Heart left ventricle (tissue), 13 donors: Measurements from ENCODE around the gene GPR68.

Source experiments
- CTCF ChIP-seq, 12 donors: fragments of 200-600 bp; sonication (generic) in 4 of 12; IDR thresholded peaks; one replicate each; pipeline versions ENCODE4 v1.5.0 to v1.8.0; 2018 to 2022; ENCODE audit warnings: antibody characterized with exemption in 12 of 12, mild to moderate bottlenecking in 5 of 12
- POLR2A ChIP-seq, 2 donors: fragments of 450-650 bp; IDR thresholded peaks; one replicate each; pipeline ENCODE4 v1.6.1; 2017; ENCODE audit warnings: antibody characterized with exemption in 2 of 2, mild to moderate bottlenecking in 2 of 2, moderate library complexity in 2 of 2
- donor health status: ischemic (EF 13 %, LVEDD 7.1; RV severe dilation, severe dysfunction).
- donor health status: DM: no; HTN: yes; CAD: no.
- donor health status: DM: no; HTN: no; CAD: no.
- donor health status: ischemic (EF 25% LVEDD 6.9; RV normal size, moderate dysfunction).
- donor health status: ischemic (EF 25% LVEDD 5.7; RV mildly dilated, moderate dysfunction).
- donor health status: ischemic (EF 35%, LVEDD 5.7; RV mildly dilated, moderate dysfunction).
- donor health status: nonischemic (EF 11% LVEDD 7.7; RV severe dilation, severe dysfunction).
- donor health status: DM: yes; HTN: yes; CAD: no.
- donor health status: PGD.
- donor health status: ischemic (EF 29% LVEDD 5.4; RV normal size, mild dysfunction).
- donor health status: nonischemic (EF 23%, LVEDD 6.1; RV moderate dilation, normal function).

- TF ChIP-seq POLR2A (IDR thresholded peaks at IDR 0.05) (no peak), CTCF (IDR thresholded peaks at IDR 0.05) (no peak)
Measured at GRCh38 chr14:91216731-91217226, 27.7 kb downstream of the GPR68 start.
